ENCODE results near the gene TMEM74B.

- no peak for TF ChIP-seq POLR2A (IDR thresholded peaks at IDR 0.05)
- no peak for TF ChIP-seq POLR2AphosphoS5 (IDR thresholded peaks at IDR 0.05)
Measured at GRCh38 chr20:1210501-1210900, 25.7 kb upstream of the TMEM74B start.

All from spleen (tissue), 3 donors.